Right lobe of liver (tissue), 4 donors: Measurements from ENCODE around the gene IRAK1.

ENCODE experiments used
- POLR2A ChIP-seq: fragments of 450-650 bp; IDR thresholded peaks from one replicate; pipeline ENCODE4 v1.6.1; 2017; ENCODE audit warnings: antibody characterized with exemption, mild to moderate bottlenecking
- TF ChIP-seq, protein P1 (sequence below), 4 donors: fragments of 200-600 bp in 3 of 4; fragments of 450-650 bp in 1 of 4; IDR thresholded peaks; one replicate each; pipeline versions ENCODE4 v1.5.1 to v1.8.0; 2016 to 2022; ENCODE audit warnings: antibody characterized with exemption in 4 of 4, mild to moderate bottlenecking in 2 of 4
- donor health status: DM: no; HTN: no; CAD: no.
- donor health status: DM: no; HTN: no; CAD: no.
- donor health status: DM: no; HTN: yes; CAD: no.

DNA sequence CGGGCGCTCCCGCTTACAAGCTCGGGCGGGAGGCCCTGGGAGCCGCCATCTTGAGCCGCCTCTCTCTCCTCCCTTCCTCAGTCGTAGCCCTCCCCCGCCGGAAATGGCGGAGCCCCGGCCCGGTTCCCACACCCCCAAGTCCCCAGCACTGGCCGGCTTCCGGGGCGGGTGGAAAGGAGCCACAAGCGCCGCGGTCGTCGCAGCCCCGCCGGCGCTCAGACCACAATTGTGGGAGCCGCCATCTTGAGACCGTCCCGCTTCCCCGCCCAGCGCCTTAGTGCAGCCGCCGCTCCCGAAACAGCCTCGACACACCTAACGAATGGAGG, 48.6 kb downstream of the IRAK1 start:
- TF ChIP-seq, protein P1, sequence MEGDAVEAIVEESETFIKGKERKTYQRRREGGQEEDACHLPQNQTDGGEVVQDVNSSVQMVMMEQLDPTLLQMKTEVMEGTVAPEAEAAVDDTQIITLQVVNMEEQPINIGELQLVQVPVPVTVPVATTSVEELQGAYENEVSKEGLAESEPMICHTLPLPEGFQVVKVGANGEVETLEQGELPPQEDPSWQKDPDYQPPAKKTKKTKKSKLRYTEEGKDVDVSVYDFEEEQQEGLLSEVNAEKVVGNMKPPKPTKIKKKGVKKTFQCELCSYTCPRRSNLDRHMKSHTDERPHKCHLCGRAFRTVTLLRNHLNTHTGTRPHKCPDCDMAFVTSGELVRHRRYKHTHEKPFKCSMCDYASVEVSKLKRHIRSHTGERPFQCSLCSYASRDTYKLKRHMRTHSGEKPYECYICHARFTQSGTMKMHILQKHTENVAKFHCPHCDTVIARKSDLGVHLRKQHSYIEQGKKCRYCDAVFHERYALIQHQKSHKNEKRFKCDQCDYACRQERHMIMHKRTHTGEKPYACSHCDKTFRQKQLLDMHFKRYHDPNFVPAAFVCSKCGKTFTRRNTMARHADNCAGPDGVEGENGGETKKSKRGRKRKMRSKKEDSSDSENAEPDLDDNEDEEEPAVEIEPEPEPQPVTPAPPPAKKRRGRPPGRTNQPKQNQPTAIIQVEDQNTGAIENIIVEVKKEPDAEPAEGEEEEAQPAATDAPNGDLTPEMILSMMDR (IDR thresholded peaks at IDR 0.05): no peak
- TF ChIP-seq POLR2A: peak; percentile 54
